RWPE1 (cell line): Measurements from ENCODE around the gene FYN.

Experiments
- CTCF ChIA-PET: fragments of 350-600 bp; sonication (Branson Sonifier 250); formaldehyde crosslinking; extraction: SDS; loops from one replicate; lab custom pipeline; 2021; lab: Yijun Ruan, JAX
- POLR2A ChIA-PET: fragments of 400-600 bp; formaldehyde crosslinking; extraction: SDS; loops from one replicate; lab custom pipeline; 2020; ENCODE audit warnings: antibody characterized with exemption; ENCODE audit not compliant: low non-redundant PET; lab: Yijun Ruan, JAX
- DNase-seq: peaks from one replicate; pipeline ENCODE4 v3.0.0; 2012; ENCODE audit warnings: low spot score
- H3K27ac ChIP-seq: fragments of 450-650 bp; 2 replicates; pipeline ENCODE4 v1.5.1; 2017
- CTCF ChIP-seq: fragments of 450-650 bp; conservative IDR thresholded peaks from 2 replicates; pipeline ENCODE4 v1.5.1; 2017; ENCODE audit warnings: low read depth, mild to moderate bottlenecking

The FYN gene

DNA sequence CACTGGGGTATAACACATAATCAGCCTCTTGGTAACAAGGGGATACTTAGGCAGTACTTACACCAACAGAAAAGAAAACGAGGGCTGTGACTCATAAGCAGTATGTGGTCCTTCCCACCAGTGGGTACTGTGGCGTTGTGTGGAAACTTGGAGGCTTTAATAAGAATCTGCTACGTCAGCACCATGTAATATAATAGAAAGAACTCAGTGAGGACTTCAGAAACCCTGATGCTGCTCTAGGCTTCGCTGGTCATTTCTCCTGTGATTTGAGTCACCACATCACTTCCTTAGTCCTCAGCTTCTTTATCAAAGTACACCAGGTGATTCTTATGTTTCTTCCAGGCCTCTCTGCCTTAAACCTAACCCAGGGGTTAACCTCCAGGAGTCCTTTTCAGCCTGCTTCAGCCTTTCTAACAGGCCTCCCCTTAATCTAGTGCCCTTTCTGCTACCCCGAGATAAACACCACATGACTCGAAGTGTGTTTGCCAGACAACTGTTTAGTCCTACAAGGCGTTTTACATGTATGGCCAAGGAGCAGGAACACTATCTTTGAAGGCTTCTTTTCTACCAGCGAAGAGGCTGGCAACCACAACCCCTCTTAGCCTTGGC is 68.5 kb downstream of the FYN start:
- H3K27ac ChIP-seq: no peak overlapping the region
- ChIA-PET CTCF (no interaction called here), POLR2A (no interaction called here)
- no peak for DNase-seq
- no peak for TF ChIP-seq CTCF

DNA sequence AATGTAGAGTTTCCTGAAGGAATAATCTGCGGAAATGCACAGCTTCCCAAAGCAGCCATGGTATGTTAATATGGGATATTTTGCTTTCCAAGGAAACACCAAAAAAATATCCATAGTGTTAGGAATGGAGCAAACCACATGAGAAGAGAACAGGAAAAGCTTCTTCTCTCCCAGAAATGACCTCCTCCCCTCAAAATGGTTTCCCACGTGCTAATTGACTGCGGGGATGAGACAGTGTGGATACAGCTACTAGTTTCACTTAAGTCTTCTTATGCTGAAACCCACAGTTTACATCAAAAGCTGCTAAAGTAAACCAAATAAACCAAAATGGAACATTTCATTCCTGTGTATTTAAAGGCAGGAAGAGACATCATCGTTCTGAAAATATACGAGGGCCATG is 69.4 kb downstream of the FYN start:
- POLR2A ChIA-PET: no interaction called here
- no peak for DNase-seq
- CTCF ChIA-PET: no interaction called here
- no peak for TF ChIP-seq CTCF
- no peak overlapping the region for H3K27ac ChIP-seq

GRCh38 chr6:111803371-111803770 is 69.9 kb downstream of the FYN start:
- H3K27ac ChIP-seq: no peak overlapping the region
- CTCF ChIA-PET: no interaction called here
- POLR2A ChIA-PET: no interaction called here
- no peak for DNase-seq
- no peak for TF ChIP-seq CTCF

GRCh38 chr6:111802720-111803330 is 70.4 kb downstream of the FYN start:
- no peak for TF ChIP-seq CTCF
- no peak for DNase-seq
- ChIA-PET POLR2A (no interaction called here), CTCF (no interaction called here)
- no peak overlapping the region for H3K27ac ChIP-seq

- ChIA-PET CTCF (no interaction called here), POLR2A (no interaction called here)
- TF ChIP-seq CTCF: no peak
- no peak for DNase-seq
- no peak overlapping the region for H3K27ac ChIP-seq
Observed at GRCh38 chr6:111802015-111802414, 71.2 kb downstream of the FYN start.

GRCh38 chr6:111800821-111801220 is 72.4 kb downstream of the FYN start:
- ChIA-PET CTCF (no interaction called here), POLR2A (no interaction called here)

More at GRCh38 chr6:111800821-111801220, 72.4 kb downstream of the FYN start:
- TF ChIP-seq CTCF: no peak
- DNase-seq: no peak
- H3K27ac ChIP-seq: no peak overlapping the region
